ENCODE results near the gene PRCC. TPM values are rescaled to one million over a fixed set of nuclear protein-coding genes. Genes with fewer than 3 reads are reported as not detected.

The PRCC gene
- total RNA-seq, 2 experiments from 2014 or later: 49.5 to 50.0 TPM

DNA sequence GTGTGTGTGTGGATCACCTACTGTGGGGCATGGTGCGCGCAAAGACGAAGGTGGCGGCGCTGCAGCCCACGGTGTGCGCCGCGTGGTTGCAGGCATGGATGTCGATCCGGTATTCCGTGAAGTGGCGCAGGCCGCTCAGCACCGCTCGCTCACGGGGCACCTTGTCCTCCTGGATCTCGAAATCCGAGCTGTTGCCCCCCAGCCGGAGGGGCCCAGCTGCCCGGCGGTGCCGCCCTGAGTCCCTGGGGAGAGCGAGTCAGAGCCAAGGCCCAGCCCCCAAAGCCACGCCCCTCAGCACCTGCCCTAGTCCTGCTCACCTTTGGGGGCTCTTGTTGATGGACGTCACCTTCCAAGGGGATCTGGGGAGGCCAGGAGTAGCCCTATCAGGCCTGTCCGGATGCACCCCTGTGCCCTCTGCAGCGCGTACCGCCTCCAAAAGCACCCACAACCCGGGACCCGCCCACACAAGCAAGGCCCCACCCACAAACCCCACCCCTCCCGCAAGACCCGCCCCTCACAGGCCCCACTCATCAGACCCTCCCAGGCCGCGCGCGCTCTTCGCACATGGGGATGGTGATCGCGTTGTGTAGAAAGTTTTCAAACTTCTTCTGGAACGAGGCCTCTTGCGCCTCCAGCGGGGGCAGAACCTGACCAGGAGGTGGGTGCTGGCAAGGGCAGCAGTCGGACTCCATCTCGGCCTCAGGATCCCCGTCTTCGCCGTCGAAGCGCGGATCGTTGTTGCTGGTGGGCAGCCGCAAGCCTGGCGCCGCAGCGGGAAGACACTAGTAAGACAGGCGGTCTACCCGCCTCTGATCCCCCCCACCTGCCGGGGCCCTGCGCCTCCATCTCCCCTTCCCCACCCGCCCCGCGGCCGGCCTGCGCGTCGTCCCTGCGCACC lies 78.0 kb downstream of the PRCC start:
- H3K9me3 ChIP-seq (ENCODE audit: control insufficient read depth in 1 of 2, insufficient read depth in 1 of 2, low read length in 2 of 2): peaks cover 0 to 18% of the 10 kb centered on the region in 2 experiments
- H3K9me3 Mint-ChIP-seq: no peaks in the 10 kb centered on the region
- H3K4me3 ChIP-seq (ENCODE audit: low read length): peak overlapping the region; percentile 33
- peaks cover 39 to 43% of the 10 kb centered on the region in 2 experiments for H3K27me3 ChIP-seq (ENCODE audit: control insufficient read depth in 1 of 2, insufficient read depth in 2 of 2, low read length in 2 of 2)
- no peak overlapping the region for H3K27ac Mint-ChIP-seq
- TF ChIP-seq, protein P1, sequence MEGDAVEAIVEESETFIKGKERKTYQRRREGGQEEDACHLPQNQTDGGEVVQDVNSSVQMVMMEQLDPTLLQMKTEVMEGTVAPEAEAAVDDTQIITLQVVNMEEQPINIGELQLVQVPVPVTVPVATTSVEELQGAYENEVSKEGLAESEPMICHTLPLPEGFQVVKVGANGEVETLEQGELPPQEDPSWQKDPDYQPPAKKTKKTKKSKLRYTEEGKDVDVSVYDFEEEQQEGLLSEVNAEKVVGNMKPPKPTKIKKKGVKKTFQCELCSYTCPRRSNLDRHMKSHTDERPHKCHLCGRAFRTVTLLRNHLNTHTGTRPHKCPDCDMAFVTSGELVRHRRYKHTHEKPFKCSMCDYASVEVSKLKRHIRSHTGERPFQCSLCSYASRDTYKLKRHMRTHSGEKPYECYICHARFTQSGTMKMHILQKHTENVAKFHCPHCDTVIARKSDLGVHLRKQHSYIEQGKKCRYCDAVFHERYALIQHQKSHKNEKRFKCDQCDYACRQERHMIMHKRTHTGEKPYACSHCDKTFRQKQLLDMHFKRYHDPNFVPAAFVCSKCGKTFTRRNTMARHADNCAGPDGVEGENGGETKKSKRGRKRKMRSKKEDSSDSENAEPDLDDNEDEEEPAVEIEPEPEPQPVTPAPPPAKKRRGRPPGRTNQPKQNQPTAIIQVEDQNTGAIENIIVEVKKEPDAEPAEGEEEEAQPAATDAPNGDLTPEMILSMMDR (IDR thresholded peaks at IDR 0.05): no peak
- H3K4me1 ChIP-seq (ENCODE audit: insufficient read depth, low read length): peaks cover 30% of the 10 kb centered on the region
- CTCF ChIA-PET: interaction anchor here (1.0 kb wide), 1 partner anchor 15 kb away, joined by 3 read pairs; the partner anchor contains the start of gene NTRK1
- DNase-seq: peak in 9 of 14 experiments; percentile 22 to 69 (median 40)
- H3K4me3 Mint-ChIP-seq: peak overlapping the region; percentile 70
- H3K27me3 Mint-ChIP-seq: peaks cover 75% of the 10 kb centered on the region
- ATAC-seq (ENCODE audit: poor library complexity): peak; percentile 51
- no peaks in the 10 kb centered on the region for H3K36me3 Mint-ChIP-seq (ENCODE audit: low read depth)
- POLR2A ChIA-PET: interaction anchor here (0.6 kb wide), 1 partner anchor 32 kb away, joined by 3 read pairs; no protein-coding TSS in a partner anchor
- intact Hi-C loops (cut with DNase I, micrococcal nuclease): loop anchor here (5.0 kb wide), 1 partner anchor 33 kb away; no protein-coding TSS in a partner anchor
- no peak overlapping the region for H3K27ac ChIP-seq (ENCODE audit: low read depth in 1 of 2, low read length in 2 of 2)
- H3K36me3 ChIP-seq (ENCODE audit: insufficient read depth, low read length): no peaks in the 10 kb centered on the region
- H3K4me1 Mint-ChIP-seq (ENCODE audit: low read depth): peaks cover 46% of the 10 kb centered on the region

DNA sequence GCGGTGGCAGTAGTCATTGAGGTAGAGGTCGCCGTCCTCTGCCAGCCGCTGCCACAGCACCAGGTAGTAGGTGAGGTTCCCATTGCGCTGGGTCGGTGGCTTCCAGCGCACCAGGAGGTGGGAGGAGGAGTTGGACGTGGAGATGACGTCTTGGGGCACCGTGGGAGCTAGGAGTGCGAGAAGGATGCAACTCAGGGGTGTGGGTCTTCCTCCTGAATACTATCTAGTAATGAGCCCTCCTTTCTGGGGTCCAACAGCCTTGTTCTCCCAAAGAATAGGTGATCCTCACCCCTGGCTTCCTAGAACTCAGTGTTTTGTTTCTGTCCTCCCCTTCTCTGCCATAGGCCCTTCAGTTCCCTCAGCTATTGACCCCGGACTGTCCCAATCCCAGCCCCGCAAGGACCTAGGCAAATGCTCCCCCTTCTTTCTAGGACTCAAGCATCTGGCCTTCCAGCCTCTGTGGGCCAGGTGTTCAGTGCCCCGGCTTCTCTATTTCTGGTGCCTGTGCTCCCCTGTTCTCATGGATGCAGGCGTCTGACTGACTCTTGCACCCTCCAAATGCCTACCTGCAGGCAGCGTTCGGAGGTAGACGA lies 78.7 kb downstream of the PRCC start:
- ATAC-seq (ENCODE audit: poor library complexity) (no peak), DNase-seq (no peak)
- Histone ChIP-seq H3K27ac (ENCODE audit: low read depth in 1 of 2, low read length in 2 of 2) (no peak overlapping the region), H3K4me3 (ENCODE audit: low read length) (no peak overlapping the region), H3K4me1 (ENCODE audit: insufficient read depth, low read length) (peaks cover 30% of the 10 kb centered on the region), H3K27me3 (ENCODE audit: control insufficient read depth in 1 of 2, insufficient read depth in 2 of 2, low read length in 2 of 2) (peaks cover 36 to 37% of the 10 kb centered on the region in 2 experiments), H3K36me3 (ENCODE audit: insufficient read depth, low read length) (no peaks in the 10 kb centered on the region), H3K9me3 (ENCODE audit: control insufficient read depth in 1 of 2, insufficient read depth in 1 of 2, low read length in 2 of 2) (peaks cover 0 to 13% of the 10 kb centered on the region in 2 experiments)
- Mint-ChIP-seq H3K27ac (no peak overlapping the region), H3K4me1 (ENCODE audit: low read depth) (peaks cover 46% of the 10 kb centered on the region), H3K27me3 (peaks cover 68% of the 10 kb centered on the region), H3K36me3 (ENCODE audit: low read depth) (no peaks in the 10 kb centered on the region), H3K4me3 (peak overlapping the region; percentile 65), H3K9me3 (no peaks in the 10 kb centered on the region)
- CTCF ChIA-PET: interaction anchor here (0.9 kb wide), 1 partner anchor 28 kb away, joined by 3 read pairs; no protein-coding TSS in a partner anchor
- intact Hi-C loops (cut with DNase I, micrococcal nuclease): loop anchor here (5.0 kb wide), 1 partner anchor 34 kb away; no protein-coding TSS in a partner anchor
- TF ChIP-seq, protein P1 (IDR thresholded peaks at IDR 0.05): no peak
- POLR2A ChIA-PET: no interaction called here

DNA sequence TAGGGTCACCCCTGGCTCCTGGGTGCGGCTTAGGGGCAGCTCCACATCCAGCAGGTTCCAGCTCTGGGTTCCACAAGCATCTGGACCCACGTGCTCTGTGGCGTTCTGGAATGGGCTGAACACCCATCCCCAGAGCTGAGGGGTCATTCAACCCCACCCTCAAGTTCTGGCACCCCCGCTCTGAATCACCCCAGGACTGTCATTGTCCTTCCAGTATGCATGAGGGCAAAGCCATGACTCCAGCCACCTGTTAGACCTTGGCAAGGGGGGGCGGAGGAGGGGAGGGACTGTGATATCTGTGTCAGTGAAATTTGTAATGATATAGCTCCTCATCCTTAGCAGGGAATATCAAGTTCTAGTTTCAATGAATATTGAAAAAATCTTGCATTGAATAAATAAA lies 79.3 kb downstream of the PRCC start:
- CTCF ChIA-PET: interaction anchor here (0.9 kb wide), 1 partner anchor 28 kb away, joined by 3 read pairs; no protein-coding TSS in a partner anchor
- intact Hi-C loops (cut with DNase I, micrococcal nuclease): loop anchor here (5.0 kb wide), 1 partner anchor 34 kb away; no protein-coding TSS in a partner anchor

More for the DNA sequence above, 79.3 kb downstream of the PRCC start:
- DNase-seq (no peak), ATAC-seq (ENCODE audit: poor library complexity) (no peak)
- peaks cover 0 to 9% of the 10 kb centered on the region in 2 experiments for H3K9me3 ChIP-seq (ENCODE audit: control insufficient read depth in 1 of 2, insufficient read depth in 1 of 2, low read length in 2 of 2)
- POLR2A ChIA-PET: no interaction called here
- H3K4me1 ChIP-seq (ENCODE audit: insufficient read depth, low read length): peaks cover 30% of the 10 kb centered on the region
- Mint-ChIP-seq H3K27ac (no peak overlapping the region), H3K9me3 (no peaks in the 10 kb centered on the region), H3K36me3 (ENCODE audit: low read depth) (no peaks in the 10 kb centered on the region), H3K4me3 (no peak overlapping the region), H3K4me1 (ENCODE audit: low read depth) (peaks cover 46% of the 10 kb centered on the region), H3K27me3 (peaks cover 63% of the 10 kb centered on the region)
- H3K36me3 ChIP-seq (ENCODE audit: insufficient read depth, low read length): no peaks in the 10 kb centered on the region
- H3K27ac ChIP-seq (ENCODE audit: low read depth in 1 of 2, low read length in 2 of 2): no peak overlapping the region
- TF ChIP-seq, protein P1 (IDR thresholded peaks at IDR 0.05): no peak
- H3K27me3 ChIP-seq (ENCODE audit: control insufficient read depth in 1 of 2, insufficient read depth in 2 of 2, low read length in 2 of 2): peaks cover 30 to 32% of the 10 kb centered on the region in 2 experiments
- no peak overlapping the region for H3K4me3 ChIP-seq (ENCODE audit: low read length)

Measured in CD4-positive, alpha-beta T cell (primary cell).